GM06990 (cell line): ENCODE results near the gene PRDM8.

Experiments used
- DNase-seq: peaks from one replicate; pipeline ENCODE4 v3.0.0-alpha.2; 2011; ENCODE audit not compliant: insufficient read length; ENCODE audit errors: extremely low read depth
- H3K27me3 ChIP-seq: replicated peaks from 2 replicates; pipeline ENCODE4 v1.6.0; 2011; ENCODE audit warnings: low read length; ENCODE audit not compliant: control insufficient read depth, insufficient read depth
- H3K36me3 ChIP-seq: 2 replicates; pipeline ENCODE4 v1.5.1; 2011; ENCODE audit warnings: low read length; ENCODE audit not compliant: control insufficient read depth, insufficient read depth
- H3K4me3 ChIP-seq: replicated peaks from 2 replicates; pipeline ENCODE4 v1.5.1; 2011; ENCODE audit warnings: low read depth, mild to moderate bottlenecking, control low read depth, low read length
- TF ChIP-seq, protein P1 (sequence below): IDR thresholded peaks from 2 replicates; pipeline ENCODE4 v1.5.1; 2011; ENCODE audit warnings: low read length, control low read depth, mild to moderate bottlenecking, inconsistent platforms; ENCODE audit not compliant: insufficient read depth, poor library complexity, severe bottlenecking

Gene PRDM8

DNA sequence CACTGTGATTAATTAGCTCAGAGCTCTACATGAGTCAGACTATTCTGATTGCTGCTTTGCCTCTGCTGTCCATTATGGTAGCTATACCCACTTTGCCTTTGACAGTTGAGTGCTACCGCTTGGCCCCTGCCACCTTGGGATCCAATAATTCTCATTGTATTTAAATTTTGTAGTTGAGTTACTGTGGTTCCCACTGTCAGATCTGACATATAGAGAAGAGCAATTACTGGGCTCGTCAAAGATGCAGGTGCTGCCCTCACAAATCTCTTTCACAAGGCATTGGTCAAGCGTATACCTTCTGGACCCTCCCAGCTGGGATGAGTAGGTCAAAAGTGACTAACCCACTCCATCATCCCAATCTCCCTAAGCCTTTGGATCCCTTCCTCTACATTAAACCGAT, 18.3 kb upstream of the PRDM8 start:
- TF ChIP-seq, protein P1, sequence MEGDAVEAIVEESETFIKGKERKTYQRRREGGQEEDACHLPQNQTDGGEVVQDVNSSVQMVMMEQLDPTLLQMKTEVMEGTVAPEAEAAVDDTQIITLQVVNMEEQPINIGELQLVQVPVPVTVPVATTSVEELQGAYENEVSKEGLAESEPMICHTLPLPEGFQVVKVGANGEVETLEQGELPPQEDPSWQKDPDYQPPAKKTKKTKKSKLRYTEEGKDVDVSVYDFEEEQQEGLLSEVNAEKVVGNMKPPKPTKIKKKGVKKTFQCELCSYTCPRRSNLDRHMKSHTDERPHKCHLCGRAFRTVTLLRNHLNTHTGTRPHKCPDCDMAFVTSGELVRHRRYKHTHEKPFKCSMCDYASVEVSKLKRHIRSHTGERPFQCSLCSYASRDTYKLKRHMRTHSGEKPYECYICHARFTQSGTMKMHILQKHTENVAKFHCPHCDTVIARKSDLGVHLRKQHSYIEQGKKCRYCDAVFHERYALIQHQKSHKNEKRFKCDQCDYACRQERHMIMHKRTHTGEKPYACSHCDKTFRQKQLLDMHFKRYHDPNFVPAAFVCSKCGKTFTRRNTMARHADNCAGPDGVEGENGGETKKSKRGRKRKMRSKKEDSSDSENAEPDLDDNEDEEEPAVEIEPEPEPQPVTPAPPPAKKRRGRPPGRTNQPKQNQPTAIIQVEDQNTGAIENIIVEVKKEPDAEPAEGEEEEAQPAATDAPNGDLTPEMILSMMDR = no peak
- H3K4me3 ChIP-seq = no peak overlapping the region
- DNase-seq = no peak
- H3K27me3 ChIP-seq = no peaks in the 10 kb centered on the region; the same call in 1 of the 2 replicates
- no peaks in the 10 kb centered on the region for H3K36me3 ChIP-seq

DNA sequence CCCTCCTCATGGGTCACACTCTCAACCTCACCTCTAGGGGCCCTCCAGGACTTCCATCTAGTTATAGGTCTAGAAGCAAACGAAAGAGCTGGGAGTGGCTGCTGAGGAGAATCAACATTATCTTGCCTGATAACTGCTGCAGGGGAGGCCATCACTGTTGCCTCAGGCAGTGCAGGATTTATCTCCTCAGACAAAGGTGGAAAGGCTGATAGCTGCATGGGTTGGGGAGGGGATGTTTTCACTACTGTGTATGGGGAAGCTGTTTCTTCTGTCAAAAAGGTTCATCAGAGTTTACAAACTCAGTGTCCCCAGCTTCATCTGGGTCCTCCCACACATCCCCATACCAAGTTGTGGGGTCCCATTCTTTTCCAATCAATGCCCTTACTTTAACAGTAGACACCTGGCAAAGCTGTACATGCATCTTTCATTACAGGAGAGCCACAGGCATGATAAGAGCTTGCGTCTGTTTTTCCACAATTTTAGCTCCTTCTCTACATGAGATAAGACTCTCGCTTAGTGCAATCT, 17.6 kb upstream of the PRDM8 start:
- no peak for DNase-seq
- Histone ChIP-seq H3K4me3 (no peak overlapping the region), H3K27me3 (no peaks in the 10 kb centered on the region; the same call in 1 of the 2 replicates), H3K36me3 (no peaks in the 10 kb centered on the region)
- TF ChIP-seq, protein P1 = no peak

DNA sequence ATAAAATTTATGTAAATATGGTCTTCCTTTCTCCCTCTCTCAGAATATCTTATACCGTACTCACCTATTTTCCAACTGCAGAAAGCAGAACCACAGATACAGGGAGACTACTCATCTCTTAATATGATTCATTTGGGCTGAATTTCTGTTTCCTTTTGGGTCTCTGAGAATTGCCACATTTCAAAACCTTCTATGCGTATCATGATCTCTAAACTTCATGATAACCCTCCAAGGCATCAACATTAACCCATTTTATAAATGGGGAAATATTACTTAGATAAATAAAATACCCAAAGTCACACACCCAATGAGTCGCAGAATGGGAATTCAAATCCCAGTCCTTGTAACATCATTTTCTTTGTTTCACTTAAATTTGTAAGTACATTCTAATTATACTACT, 16.6 kb upstream of the PRDM8 start:
- TF ChIP-seq, protein P1 = no peak
- no peaks in the 10 kb centered on the region; the same call in 1 of the 2 replicates for H3K27me3 ChIP-seq
- DNase-seq = no peak

DNA sequence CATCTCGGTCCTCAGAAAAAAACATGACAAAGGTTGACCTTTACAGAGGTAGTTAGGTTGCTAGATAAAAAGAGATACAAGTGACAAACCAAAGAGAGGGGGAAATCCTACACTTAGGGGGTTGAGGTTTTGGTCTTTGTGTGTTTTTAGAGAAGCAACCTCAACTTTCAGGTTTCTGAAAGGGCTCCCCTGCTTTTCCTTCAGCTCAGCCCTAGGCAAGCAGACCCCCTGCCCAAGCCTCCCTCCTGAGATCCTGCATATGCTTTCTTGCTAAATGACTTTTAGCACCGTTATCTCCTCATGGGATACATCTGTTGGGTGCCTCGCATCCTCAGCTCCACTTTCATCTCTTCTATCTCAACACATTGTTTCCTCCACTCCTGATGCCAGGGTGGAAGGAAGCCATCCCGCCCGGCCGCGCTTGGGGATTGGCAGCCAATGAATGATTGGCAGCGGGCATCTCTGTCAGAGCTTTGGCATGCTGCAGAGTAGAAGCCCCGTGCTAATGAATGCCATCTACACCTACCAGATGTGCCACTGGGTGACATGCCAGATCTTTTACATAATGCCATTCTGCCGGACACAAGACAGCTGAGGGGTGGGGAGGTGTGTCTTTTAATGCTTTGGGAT, 15.0 kb upstream of the PRDM8 start:
- no peak for DNase-seq
- TF ChIP-seq, protein P1 = no peak
- Histone ChIP-seq H3K4me3 (no peak overlapping the region), H3K36me3 (no peaks in the 10 kb centered on the region), H3K27me3 (peaks cover 4% of the 10 kb centered on the region)

More for the DNA sequence above, 16.6 kb upstream of the PRDM8 start:
- Histone ChIP-seq H3K36me3 (no peaks in the 10 kb centered on the region), H3K4me3 (no peak overlapping the region)

DNA sequence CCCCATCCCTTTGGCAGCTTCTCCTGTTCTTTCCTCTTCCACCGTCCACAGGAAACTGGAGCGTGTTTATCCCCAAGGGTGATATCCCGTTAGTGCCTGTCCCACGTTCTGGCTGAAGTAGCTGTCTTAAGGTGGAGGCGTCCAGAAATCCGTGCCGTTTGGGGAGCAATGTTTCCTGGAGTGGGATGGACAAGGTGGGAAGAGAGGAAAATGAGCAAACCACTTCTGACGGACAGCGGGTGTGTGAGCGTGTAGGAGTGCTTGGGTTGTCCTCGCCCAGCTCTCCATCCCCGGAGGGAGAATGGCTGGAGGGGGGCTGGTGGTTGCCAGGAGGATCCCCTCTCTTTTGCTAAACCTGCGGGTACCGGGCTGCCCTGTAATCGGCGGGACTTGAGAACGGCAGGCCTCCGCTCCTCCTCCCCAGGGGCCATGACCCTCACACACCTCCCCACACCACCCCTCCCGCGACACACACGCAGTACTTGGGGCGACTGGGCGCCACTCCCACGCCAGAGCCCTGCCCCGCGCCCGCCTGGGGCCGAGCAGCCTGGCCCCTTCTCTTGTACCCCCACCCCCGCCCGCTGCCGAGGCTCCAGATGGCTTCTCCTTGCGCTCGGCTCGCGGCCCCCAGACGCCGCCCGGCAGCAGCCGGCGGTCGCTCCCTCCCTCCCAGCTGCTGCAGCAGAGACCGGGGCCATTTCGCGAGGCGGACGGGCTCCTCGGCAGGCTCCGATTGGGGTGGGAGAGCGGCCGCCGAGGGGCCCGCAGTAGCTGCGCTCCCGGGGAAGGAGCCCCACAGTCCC, 13.9 kb upstream of the PRDM8 start:
- no peak for DNase-seq
- peaks cover 4% of the 10 kb centered on the region for H3K27me3 ChIP-seq

More for the DNA sequence above, 13.9 kb upstream of the PRDM8 start:
- TF ChIP-seq, protein P1 = no peak
- Histone ChIP-seq H3K4me3 (peak overlapping the region; percentile 83), H3K36me3 (no peaks in the 10 kb centered on the region)
